GM20000 (cell line): Measurements from ENCODE around the gene KANTR.
A peak's percentile ranks its signal among the peaks of the same experiment; 100 is the strongest.

Source experiments
- DNase-seq: peaks from one replicate; pipeline ENCODE4 v3.0.0; 2012; ENCODE audit warnings: low spot score
- TF ChIP-seq, protein P1 (sequence below): IDR thresholded peaks from 2 replicates; pipeline ENCODE4 v1.5.1; 2012; ENCODE audit warnings: mild to moderate bottlenecking, control low read depth; ENCODE audit errors: extremely low read depth, missing control alignments

Gene KANTR

GRCh38 chrX:53088136-53088974 lies 5.6 kb upstream of the KANTR start:
- peak; percentile 69 for DNase-seq

GRCh38 chrX:53089224-53089842 lies 4.6 kb upstream of the KANTR start:
- TF ChIP-seq, protein P1, sequence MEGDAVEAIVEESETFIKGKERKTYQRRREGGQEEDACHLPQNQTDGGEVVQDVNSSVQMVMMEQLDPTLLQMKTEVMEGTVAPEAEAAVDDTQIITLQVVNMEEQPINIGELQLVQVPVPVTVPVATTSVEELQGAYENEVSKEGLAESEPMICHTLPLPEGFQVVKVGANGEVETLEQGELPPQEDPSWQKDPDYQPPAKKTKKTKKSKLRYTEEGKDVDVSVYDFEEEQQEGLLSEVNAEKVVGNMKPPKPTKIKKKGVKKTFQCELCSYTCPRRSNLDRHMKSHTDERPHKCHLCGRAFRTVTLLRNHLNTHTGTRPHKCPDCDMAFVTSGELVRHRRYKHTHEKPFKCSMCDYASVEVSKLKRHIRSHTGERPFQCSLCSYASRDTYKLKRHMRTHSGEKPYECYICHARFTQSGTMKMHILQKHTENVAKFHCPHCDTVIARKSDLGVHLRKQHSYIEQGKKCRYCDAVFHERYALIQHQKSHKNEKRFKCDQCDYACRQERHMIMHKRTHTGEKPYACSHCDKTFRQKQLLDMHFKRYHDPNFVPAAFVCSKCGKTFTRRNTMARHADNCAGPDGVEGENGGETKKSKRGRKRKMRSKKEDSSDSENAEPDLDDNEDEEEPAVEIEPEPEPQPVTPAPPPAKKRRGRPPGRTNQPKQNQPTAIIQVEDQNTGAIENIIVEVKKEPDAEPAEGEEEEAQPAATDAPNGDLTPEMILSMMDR, result peak; percentile 50
- peak; percentile 34 for DNase-seq

More at GRCh38 chrX:53088136-53088974, 5.6 kb upstream of the KANTR start:
- TF ChIP-seq, protein P1, result no peak

DNA sequence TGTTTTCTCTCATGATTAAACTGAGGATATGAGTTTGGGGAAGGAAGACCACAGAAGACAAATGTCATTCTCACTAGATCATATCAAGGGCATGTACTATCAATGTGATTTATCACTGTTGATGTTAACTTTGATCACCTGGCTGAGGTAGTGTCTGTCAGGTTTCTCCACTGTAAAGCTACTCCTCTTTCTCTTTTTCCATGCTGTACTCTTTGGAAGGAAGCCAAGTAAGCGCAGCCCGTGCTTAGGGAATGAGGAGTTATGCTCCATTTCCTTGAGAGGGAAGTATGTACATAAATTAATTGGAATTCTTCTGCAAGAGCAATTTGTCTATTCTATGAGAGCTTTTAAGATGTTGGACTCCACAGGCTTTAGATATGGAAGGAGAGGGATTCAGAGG lies 4.0 kb upstream of the KANTR start:
- no peak for DNase-seq
- TF ChIP-seq, protein P1, result no peak

DNA sequence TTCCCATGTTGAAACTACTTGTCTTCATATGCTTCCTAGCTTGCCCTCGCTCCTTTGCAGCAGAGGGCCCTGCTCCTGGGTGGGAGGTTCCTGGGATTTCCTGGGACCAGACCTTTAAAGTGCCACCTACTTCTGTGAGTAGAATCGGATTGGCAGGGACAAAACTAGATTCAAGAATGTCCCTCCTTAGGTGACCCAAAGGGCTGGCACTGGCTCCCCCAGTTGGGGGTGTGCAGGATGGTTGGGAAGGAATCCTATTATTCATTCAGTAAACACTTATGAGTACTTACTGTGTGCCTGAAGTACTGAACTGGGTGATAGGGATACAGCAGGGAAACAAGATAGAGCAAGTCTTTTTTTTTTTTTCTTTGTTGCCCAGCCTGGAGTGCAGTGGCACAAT lies 2.6 kb upstream of the KANTR start:
- DNase-seq, result no peak
- TF ChIP-seq, protein P1, result no peak

GRCh38 chrX:53093177-53093655 lies 726 bp upstream of the KANTR start:
- DNase-seq, result peak; percentile 71
- TF ChIP-seq, protein P1, result no peak

DNA sequence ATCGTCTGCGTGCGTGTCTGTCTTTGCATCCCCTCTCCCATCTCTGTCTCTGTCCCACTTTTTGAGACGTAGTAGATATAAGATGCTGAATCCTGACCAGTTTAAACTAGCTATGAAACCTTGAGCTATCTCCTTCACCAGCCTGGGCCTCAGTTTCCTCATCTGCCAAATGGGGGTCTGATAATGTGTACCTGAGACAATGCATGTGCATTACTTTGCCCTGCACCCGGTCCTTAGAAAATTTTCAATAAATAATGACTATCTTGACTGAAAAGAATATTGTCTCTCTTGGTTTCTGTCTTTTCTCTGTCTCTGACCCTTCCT lies 602 bp downstream of the KANTR start:
- DNase-seq, result no peak
- TF ChIP-seq, protein P1, result no peak

DNA sequence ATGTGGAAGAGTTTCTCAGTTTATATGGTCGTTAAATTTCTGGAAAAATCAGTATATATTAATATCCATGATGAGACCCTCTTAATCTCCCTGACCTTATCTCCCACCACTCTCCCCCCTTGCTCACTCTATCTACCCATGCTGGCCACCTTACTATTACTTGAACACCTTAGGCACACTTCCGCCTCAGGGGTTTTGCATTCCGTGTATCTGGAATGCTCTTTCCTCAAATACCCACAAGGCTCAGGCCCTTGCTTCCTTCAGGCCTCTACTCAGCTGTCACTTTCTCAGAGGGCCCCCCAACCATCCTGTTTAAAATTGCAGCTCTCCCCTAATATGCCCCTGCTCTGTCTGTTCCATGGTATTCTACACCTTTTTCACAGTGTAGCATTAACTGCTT lies 1.9 kb downstream of the KANTR start:
- DNase-seq, result no peak
- TF ChIP-seq, protein P1, result no peak
